Activated CD4-positive, alpha-beta T cell treated with anti-CD3 and anti-CD28 coated beads, Interleukin-2, Interleukin-6, amounts not matched to agents 100 ng/mL and 50 ng/mL, durations not matched to agents 16 hours and 8 hours (primary cell): ENCODE data around the gene ACTG1.

Experiments used
- DNase-seq: peaks from one replicate; pipeline ENCODE4 v3.0.0-alpha.2; 2020

ACTG1 gene

GRCh38 chr17:81460856-81461460, 51.6 kb downstream of the ACTG1 start:
- no peak for DNase-seq
